NCI-H2227 (cell line): ENCODE measurements around the gene TEKT5.
A peak's percentile ranks its signal among the peaks of the same experiment; 100 is the strongest.
"Not testable (repeated sequence)": the region's sequence is repeated elsewhere in the genome, so short reads cannot be mapped to it uniquely, and the experiment has no call there.

Source experiments
- DNase-seq: peaks from one replicate; lab custom pipeline; 2025; ENCODE audit not compliant: unreplicated experiment; lab: John Stamatoyannopoulos, UW

The TEKT5 gene

DNA sequence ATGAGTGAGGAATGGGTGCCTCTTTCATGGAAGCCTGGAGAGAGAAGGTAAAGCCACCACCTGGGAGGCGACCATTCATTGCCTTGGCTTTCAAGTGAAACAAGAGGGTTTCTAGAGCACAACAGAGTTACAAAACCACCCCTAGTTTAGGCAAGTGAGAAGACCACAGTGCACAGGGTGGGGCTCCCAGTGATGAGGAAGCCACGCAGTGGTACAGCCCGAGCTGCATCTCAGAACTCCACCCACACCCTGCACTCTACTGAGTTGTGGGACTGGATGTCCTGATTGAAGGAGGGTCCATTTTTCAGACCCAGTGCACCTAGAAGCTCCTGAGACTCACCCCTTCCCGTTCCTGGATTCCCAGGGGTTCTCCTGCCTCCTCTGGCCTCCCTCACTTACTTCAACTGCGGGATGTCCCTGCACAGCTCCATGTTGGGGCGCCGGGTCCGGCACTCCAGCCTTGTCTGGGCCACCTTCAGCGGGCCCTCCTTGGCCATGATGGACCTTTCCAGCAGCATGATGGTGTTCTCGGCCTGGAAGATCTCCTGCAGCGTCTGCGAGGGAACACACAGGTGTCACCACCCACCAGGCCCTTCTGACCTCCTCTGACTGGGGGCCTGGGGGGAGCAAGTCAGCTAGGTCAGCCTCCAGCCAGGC lies 59.2 kb downstream of the TEKT5 start:
- DNase-seq: no peak

DNA sequence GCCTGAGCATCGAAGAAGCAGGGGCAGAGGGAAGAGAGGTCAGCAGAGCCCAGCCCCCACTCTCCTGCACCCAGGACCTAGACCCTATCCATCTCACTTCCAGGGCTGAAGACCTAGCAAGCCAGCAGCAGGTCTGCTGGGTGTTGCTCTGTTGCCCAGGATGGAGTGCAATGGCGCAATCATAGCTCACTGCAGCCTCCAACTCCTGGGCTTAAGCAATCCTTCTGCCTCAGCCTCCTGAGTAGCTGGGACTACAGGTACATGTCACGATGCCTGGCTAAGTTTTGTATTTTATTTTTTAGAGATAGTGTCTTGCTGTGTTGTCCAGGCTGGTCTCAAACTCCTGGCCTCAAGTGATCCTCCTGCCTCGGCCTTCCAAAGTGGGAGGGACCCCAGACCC lies 61.3 kb downstream of the TEKT5 start:
- not testable (repeated sequence) for DNase-seq

GRCh38 chr16:10631886-10632285 lies 62.8 kb downstream of the TEKT5 start:
- no peak for DNase-seq

GRCh38 chr16:10629592-10629963 lies 65.2 kb downstream of the TEKT5 start:
- no peak for DNase-seq

GRCh38 chr16:10625595-10626357 lies 69.0 kb downstream of the TEKT5 start:
- no peak for DNase-seq

DNA sequence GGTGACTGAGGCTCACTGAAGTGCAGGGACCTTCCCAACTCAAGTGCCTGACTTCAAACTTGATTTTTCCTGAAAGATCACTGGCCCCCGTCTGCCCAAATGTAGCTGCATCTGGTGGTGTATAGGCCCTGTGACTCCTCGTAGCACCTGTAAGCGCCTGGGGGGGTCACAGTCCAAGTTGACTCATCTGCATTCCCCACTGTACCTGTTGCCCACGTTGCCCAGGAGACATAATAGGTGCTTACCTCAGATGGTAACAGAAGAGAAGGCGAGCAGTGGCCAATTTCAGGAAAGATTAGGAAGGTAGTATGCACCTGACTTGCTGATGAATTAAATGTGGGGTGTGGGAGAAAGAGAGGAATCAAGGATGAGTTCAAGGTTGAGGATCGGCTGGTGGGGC lies 70.2 kb downstream of the TEKT5 start:
- no peak for DNase-seq

GRCh38 chr16:10623059-10623458 lies 71.7 kb downstream of the TEKT5 start:
- DNase-seq: no peak

- no peak for DNase-seq
Observed at GRCh38 chr16:10622036-10622921, 72.5 kb downstream of the TEKT5 start.

DNA sequence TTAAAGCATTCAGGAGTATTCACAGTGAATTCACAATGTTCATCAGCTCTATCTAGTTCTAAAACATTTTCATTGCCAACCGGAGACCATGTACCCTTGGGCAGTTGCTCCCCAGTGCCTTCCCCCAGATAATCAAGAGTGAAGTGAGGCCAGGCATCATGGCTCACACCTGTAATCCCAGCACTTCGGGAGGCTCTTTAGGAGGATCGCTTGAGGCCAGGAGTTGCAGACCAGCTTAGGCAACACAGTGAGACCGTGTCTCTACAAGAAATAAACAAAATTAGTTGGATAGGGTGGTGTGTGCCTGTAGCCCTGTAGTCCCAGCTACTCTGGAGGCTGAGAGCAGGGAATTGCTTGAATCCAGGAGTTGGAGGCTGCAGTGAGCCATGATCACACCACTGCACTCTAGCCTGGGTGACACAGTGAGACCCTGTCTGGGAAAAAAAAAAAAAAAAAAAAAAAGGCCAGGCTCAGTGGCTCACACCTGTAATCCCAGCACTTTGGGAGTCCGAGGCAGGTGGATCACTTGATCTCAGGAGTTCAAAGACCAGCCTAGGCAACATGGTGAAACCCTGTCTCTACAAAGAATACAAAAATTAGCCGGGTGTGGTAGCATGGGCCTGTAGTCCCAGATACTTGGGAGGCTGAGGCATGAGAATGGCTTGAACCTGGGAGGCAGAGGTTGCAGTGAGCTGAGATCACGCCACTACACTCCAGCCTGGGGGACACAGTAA lies 73.3 kb downstream of the TEKT5 start:
- DNase-seq: not testable (repeated sequence)

DNA sequence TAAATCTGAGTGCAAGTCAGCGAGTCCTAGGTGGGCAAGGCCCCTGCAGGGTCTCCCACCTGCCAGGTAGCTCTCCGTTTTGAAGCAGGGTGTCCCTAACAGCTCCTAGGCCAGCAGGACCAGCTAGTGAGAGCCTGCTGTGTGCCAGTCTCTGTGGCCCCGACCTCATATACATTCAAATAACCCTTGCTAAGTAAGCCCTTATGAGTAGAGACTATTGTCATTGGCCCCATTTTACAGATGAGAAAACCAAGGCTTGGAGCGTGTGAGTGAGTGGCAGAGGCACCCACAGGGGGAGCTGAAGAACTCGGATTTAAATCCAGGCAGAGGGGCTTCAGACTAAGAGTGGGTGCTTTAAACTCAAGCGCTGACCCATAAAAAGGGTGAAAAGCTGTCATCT lies 74.6 kb downstream of the TEKT5 start:
- no peak for DNase-seq

GRCh38 chr16:10619271-10619849 lies 75.4 kb downstream of the TEKT5 start:
- peak; percentile 24 for DNase-seq

DNA sequence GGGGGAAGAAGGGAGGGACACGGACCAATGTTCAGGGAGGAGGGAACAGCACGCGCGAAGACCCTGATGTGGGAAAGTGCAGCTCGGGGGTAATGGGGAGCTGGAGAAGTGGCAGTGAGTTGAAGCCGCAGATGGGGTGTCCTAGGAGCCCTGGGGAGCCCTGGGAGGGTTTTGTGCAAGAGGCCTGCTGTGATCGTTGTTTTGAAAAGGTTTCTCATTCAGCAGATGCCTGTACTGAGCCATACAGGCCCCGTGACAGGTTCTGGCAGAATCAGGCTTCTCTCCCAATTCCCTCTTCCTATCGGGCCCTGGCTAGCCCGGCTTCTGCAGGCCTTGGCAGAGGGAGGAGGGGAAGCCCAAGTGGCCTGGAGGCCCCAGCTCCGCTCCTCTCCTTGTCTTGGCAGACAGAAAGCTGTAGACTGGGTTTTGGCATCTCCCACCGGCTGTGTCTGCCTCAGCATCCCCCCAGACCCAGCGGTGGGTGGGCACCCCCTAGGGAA lies 76.0 kb downstream of the TEKT5 start:
- DNase-seq: no peak

- DNase-seq: no peak
Observed at GRCh38 chr16:10617662-10618420, 76.9 kb downstream of the TEKT5 start.

- DNase-seq: no peak
Observed at GRCh38 chr16:10616756-10617640, 77.7 kb downstream of the TEKT5 start.

DNA sequence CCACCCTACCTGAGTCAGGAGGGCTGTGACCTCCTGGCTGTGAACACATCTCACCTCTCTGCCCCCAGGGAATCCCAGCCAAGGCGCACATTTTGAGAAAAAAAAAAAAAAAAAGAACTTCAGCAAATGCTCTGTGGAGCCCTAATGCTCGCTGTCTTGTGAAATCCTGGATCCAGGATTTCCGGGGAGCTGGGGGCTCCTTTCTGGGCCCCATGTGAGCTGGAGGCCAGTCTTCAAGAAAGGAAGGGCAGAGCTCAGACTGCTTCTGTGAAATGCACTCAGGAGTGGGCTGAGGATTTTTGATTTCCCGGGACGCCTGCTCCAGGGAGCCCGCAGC lies 78.3 kb downstream of the TEKT5 start:
- DNase-seq: no peak

DNA sequence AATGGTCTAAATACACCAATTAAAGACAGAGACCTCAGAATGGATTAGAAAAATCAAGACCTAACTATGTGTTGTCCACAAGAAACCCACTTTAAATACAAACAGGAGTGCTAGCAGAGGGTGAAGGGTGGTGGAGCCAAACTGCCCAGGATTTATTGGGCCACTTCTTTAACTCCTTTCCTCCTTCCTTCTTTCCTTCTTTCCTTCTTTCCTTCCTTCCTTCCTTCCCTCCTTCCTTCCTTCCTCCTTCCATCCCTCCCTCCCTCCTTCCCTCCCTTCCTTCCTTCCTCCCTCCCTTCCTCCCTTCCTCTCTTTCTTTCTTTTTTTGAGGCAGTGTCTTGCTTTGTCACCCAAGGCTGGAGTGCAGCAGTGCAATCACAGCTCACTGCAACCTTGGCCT lies 80.0 kb downstream of the TEKT5 start:
- no peak for DNase-seq

DNA sequence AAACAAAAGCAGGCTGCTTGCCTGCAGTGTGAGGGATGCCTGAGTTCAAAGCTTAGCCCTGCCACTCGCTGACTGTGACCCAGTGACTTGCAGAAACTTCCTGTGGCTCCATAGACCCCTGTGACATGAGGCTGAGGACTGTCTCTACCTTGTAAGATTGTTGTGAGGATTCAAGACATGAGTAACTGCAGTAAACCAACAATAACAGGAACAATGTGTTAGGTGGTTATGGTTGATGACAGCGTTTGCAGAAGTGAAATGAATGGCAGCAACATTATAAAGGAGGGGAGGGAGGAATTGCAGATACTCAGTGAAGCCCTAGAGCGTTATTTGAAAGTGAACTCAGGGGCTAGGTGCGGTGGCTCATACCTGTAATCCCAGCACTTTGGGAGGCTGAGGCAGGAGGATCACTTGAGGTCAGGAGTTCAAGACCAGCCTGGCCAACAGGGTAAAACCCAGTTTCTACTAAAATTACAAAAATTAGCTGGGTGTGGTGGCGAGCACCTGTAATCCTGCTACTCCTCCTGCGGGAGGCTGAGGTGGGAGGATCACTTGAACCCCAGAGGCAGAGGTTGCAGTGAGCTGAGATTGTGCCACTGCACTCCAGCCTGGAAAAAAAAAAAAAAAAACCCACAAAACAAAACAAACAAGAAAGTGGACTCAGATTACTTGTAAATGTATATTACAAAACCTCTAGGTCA lies 80.8 kb downstream of the TEKT5 start:
- DNase-seq: no peak

- no peak for DNase-seq
Observed at GRCh38 chr16:10612649-10613179, 82.0 kb downstream of the TEKT5 start.
